ENCODE data around the gene FGG.

FGG gene

GRCh38 chr4:154578919-154579318, 33.5 kb downstream of the FGG start:
- FAIRE-seq (no peak), DNase-seq (ENCODE audit: insufficient read length, low spot score) (no peak)
- TF ChIP-seq CTCF (IDR thresholded peaks at IDR 0.05; ENCODE audit: insufficient read depth, missing control alignments), result no peak

GRCh38 chr4:154577324-154577723, 35.1 kb downstream of the FGG start:
- no peak for TF ChIP-seq CTCF (IDR thresholded peaks at IDR 0.05; ENCODE audit: insufficient read depth, missing control alignments)
- FAIRE-seq, result no peak

GRCh38 chr4:154574311-154574710, 38.1 kb downstream of the FGG start:
- no peak for DNase-seq (ENCODE audit: insufficient read length, low spot score)
- TF ChIP-seq CTCF (IDR thresholded peaks at IDR 0.05; ENCODE audit: insufficient read depth, missing control alignments), result no peak
- FAIRE-seq, result no peak

More at GRCh38 chr4:154577324-154577723, 35.1 kb downstream of the FGG start:
- DNase-seq (ENCODE audit: insufficient read length, low spot score), result no peak

GRCh38 chr4:154573190-154573870, 39.1 kb downstream of the FGG start:
- no peak for TF ChIP-seq CTCF (IDR thresholded peaks at IDR 0.05; ENCODE audit: insufficient read depth, missing control alignments)
- no peak for DNase-seq (ENCODE audit: insufficient read length, low spot score)
- no peak for FAIRE-seq

- FAIRE-seq (no peak), DNase-seq (ENCODE audit: insufficient read length, low spot score) (no peak)
- no peak for TF ChIP-seq CTCF (IDR thresholded peaks at IDR 0.05; ENCODE audit: insufficient read depth, missing control alignments)
Measured at GRCh38 chr4:154569584-154569983, 42.9 kb downstream of the FGG start.

GRCh38 chr4:154569028-154569427, 43.4 kb downstream of the FGG start:
- DNase-seq (ENCODE audit: insufficient read length, low spot score), result no peak
- TF ChIP-seq CTCF (IDR thresholded peaks at IDR 0.05; ENCODE audit: insufficient read depth, missing control alignments), result no peak
- FAIRE-seq, result no peak

GRCh38 chr4:154566639-154567204, 45.7 kb downstream of the FGG start:
- TF ChIP-seq CTCF (IDR thresholded peaks at IDR 0.05; ENCODE audit: insufficient read depth, missing control alignments), result no peak
- FAIRE-seq (no peak), DNase-seq (ENCODE audit: insufficient read length, low spot score) (no peak)
